ENCODE data around the gene DPH7.

Gene DPH7

GRCh38 chr9:137586854-137587253 lies 8.1 kb upstream of the DPH7 start:
- peaks cover 59 to 62% of the 10 kb centered on the region in 2 experiments for H3K36me3 ChIP-seq (ENCODE audit: control insufficient read depth in 1 of 2, insufficient read depth in 2 of 2, low read length in 2 of 2)
- no peak overlapping the region for H2AK5ac ChIP-seq (ENCODE audit: low read length)
- H3K14ac ChIP-seq (ENCODE audit: low read length), result no peak overlapping the region
- H2BK12ac ChIP-seq (ENCODE audit: low read length), result no peak overlapping the region
- no peak overlapping the region for H3K23ac ChIP-seq (ENCODE audit: low read length)
- H3K9me3 ChIP-seq (ENCODE audit: insufficient read depth, low read depth, low read length), result no peaks in the 10 kb centered on the region
- H3K27ac ChIP-seq (ENCODE audit: low read depth, low read length), result no peak overlapping the region
- no peak overlapping the region for H3K4ac ChIP-seq (ENCODE audit: low read depth, low read length)
- no peak overlapping the region for H2BK120ac ChIP-seq (ENCODE audit: insufficient read depth, low read length, poor library complexity)
- H2AFZ ChIP-seq (ENCODE audit: insufficient read depth, low read length, poor library complexity), result no peak overlapping the region
- H3K18ac ChIP-seq (ENCODE audit: low read length), result no peak overlapping the region
- no peak overlapping the region for H3K4me3 ChIP-seq (ENCODE audit: low read depth, low read length)
- peaks cover 6% of the 10 kb centered on the region for H3K79me1 ChIP-seq (ENCODE audit: low read length)
- no peak overlapping the region for H3K4me2 ChIP-seq (ENCODE audit: low read length)
- no peak overlapping the region for H4K12ac ChIP-seq (ENCODE audit: low read depth, low read length)
- no peak overlapping the region for H3K9ac ChIP-seq (ENCODE audit: low read length)
- no peaks in the 10 kb centered on the region for H3K27me3 ChIP-seq (ENCODE audit: insufficient read depth, low read length)
- peaks cover 4 to 13% of the 10 kb centered on the region in 2 experiments for H3K4me1 ChIP-seq (ENCODE audit: control insufficient read depth in 1 of 2, insufficient read depth in 2 of 2, low read length in 2 of 2)
- DNase-seq, result no peak
- no peak overlapping the region for H4K8ac ChIP-seq (ENCODE audit: low read depth, low read length)
- no peak overlapping the region for H4K91ac ChIP-seq (ENCODE audit: low read depth, low read length)
- no peak overlapping the region for H2BK5ac ChIP-seq (ENCODE audit: low read depth, low read length, poor library complexity)
- peaks cover 9% of the 10 kb centered on the region for H3K79me2 ChIP-seq (ENCODE audit: control insufficient read depth, insufficient read depth, low read length, poor library complexity)
- WGBS (ENCODE audit: extremely low coverage, insufficient coverage, insufficient read length), result no CpG with 5 or more reads among the region's 14 CpGs

DNA sequence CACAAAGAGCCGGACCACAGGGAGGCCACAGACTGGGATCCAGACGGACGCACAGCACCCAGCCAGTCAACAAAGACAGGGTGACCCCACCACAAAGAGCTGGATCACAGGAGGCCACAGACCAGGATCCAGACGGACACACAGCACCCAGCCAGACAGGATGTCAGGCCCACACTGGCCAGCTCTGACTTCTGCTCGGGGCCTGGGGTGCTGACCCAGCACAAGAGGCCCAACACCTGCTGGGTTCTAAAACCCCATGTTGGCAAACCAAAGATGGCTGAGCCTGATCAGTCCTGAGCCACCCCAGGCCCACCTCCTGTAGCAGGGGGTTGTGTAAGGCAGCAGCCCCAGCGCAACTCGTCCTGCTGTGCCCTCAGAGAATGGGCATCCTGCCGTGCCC lies 5.2 kb upstream of the DPH7 start:
- Histone ChIP-seq H3K4ac (ENCODE audit: low read depth, low read length) (no peak overlapping the region), H3K9ac (ENCODE audit: low read length) (no peak overlapping the region), H3K27me3 (ENCODE audit: insufficient read depth, low read length) (no peaks in the 10 kb centered on the region), H3K4me2 (ENCODE audit: low read length) (no peak overlapping the region), H2AFZ (ENCODE audit: insufficient read depth, low read length, poor library complexity) (no peak overlapping the region), H4K8ac (ENCODE audit: low read depth, low read length) (no peak overlapping the region), H2BK120ac (ENCODE audit: insufficient read depth, low read length, poor library complexity) (no peak overlapping the region), H3K79me2 (ENCODE audit: control insufficient read depth, insufficient read depth, low read length, poor library complexity) (no peaks in the 10 kb centered on the region), H3K36me3 (ENCODE audit: control insufficient read depth in 1 of 2, insufficient read depth in 2 of 2, low read length in 2 of 2) (peaks cover 70 to 72% of the 10 kb centered on the region in 2 experiments), H2BK12ac (ENCODE audit: low read length) (no peak overlapping the region), H3K79me1 (ENCODE audit: low read length) (no peaks in the 10 kb centered on the region), H3K14ac (ENCODE audit: low read length) (no peak overlapping the region), H2BK5ac (ENCODE audit: low read depth, low read length, poor library complexity) (no peak overlapping the region), H4K12ac (ENCODE audit: low read depth, low read length) (no peak overlapping the region), H4K91ac (ENCODE audit: low read depth, low read length) (no peak overlapping the region), H3K9me3 (ENCODE audit: insufficient read depth, low read depth, low read length) (no peaks in the 10 kb centered on the region), H2AK5ac (ENCODE audit: low read length) (no peak overlapping the region), H3K4me1 (ENCODE audit: control insufficient read depth in 1 of 2, insufficient read depth in 2 of 2, low read length in 2 of 2) (peaks cover 3 to 4% of the 10 kb centered on the region in 2 experiments), H3K4me3 (ENCODE audit: low read depth, low read length) (no peak overlapping the region), H3K23ac (ENCODE audit: low read length) (no peak overlapping the region), H3K27ac (ENCODE audit: low read depth, low read length) (no peak overlapping the region), H3K18ac (ENCODE audit: low read length) (no peak overlapping the region)
- DNase-seq, result no peak
- no CpG with 5 or more reads among the region's 8 CpGs for WGBS (ENCODE audit: extremely low coverage, insufficient coverage, insufficient read length)

GRCh38 chr9:137583347-137583746 lies 4.6 kb upstream of the DPH7 start:
- Histone ChIP-seq H2BK120ac (ENCODE audit: insufficient read depth, low read length, poor library complexity) (no peak overlapping the region), H3K4me2 (ENCODE audit: low read length) (no peak overlapping the region), H3K9ac (ENCODE audit: low read length) (no peak overlapping the region), H3K79me2 (ENCODE audit: control insufficient read depth, insufficient read depth, low read length, poor library complexity) (peaks cover 3% of the 10 kb centered on the region), H2BK5ac (ENCODE audit: low read depth, low read length, poor library complexity) (no peak overlapping the region), H3K18ac (ENCODE audit: low read length) (no peak overlapping the region), H3K9me3 (ENCODE audit: insufficient read depth, low read depth, low read length) (no peaks in the 10 kb centered on the region), H3K4me3 (ENCODE audit: low read depth, low read length) (no peak overlapping the region), H3K4ac (ENCODE audit: low read depth, low read length) (no peak overlapping the region), H3K23ac (ENCODE audit: low read length) (no peak overlapping the region), H4K91ac (ENCODE audit: low read depth, low read length) (no peak overlapping the region), H3K36me3 (ENCODE audit: control insufficient read depth in 1 of 2, insufficient read depth in 2 of 2, low read length in 2 of 2) (peaks cover 65 to 67% of the 10 kb centered on the region in 2 experiments), H2AK5ac (ENCODE audit: low read length) (no peak overlapping the region), H3K27ac (ENCODE audit: low read depth, low read length) (no peak overlapping the region), H4K12ac (ENCODE audit: low read depth, low read length) (no peak overlapping the region), H2BK12ac (ENCODE audit: low read length) (no peak overlapping the region), H3K79me1 (ENCODE audit: low read length) (peaks cover 3% of the 10 kb centered on the region), H4K8ac (ENCODE audit: low read depth, low read length) (no peak overlapping the region), H3K14ac (ENCODE audit: low read length) (no peak overlapping the region), H3K4me1 (ENCODE audit: control insufficient read depth in 1 of 2, insufficient read depth in 2 of 2, low read length in 2 of 2) (peaks cover 3 to 4% of the 10 kb centered on the region in 2 experiments), H2AFZ (ENCODE audit: insufficient read depth, low read length, poor library complexity) (no peak overlapping the region), H3K27me3 (ENCODE audit: insufficient read depth, low read length) (no peaks in the 10 kb centered on the region)
- no CpG with 5 or more reads among the region's 14 CpGs for WGBS (ENCODE audit: extremely low coverage, insufficient coverage, insufficient read length)
- DNase-seq, result no peak

- WGBS (ENCODE audit: extremely low coverage, insufficient coverage, insufficient read length), result no CpG with 5 or more reads among the region's 20 CpGs
- Histone ChIP-seq H3K79me1 (ENCODE audit: low read length) (peaks cover 4% of the 10 kb centered on the region), H3K27me3 (ENCODE audit: insufficient read depth, low read length) (no peaks in the 10 kb centered on the region), H4K91ac (ENCODE audit: low read depth, low read length) (no peak overlapping the region), H3K4me2 (ENCODE audit: low read length) (no peak overlapping the region), H3K36me3 (ENCODE audit: control insufficient read depth in 1 of 2, insufficient read depth in 2 of 2, low read length in 2 of 2) (peaks cover 55 to 57% of the 10 kb centered on the region in 2 experiments), H4K12ac (ENCODE audit: low read depth, low read length) (no peak overlapping the region), H2BK5ac (ENCODE audit: low read depth, low read length, poor library complexity) (no peak overlapping the region), H3K18ac (ENCODE audit: low read length) (no peak overlapping the region), H2AFZ (ENCODE audit: insufficient read depth, low read length, poor library complexity) (no peak overlapping the region), H2AK5ac (ENCODE audit: low read length) (no peak overlapping the region), H3K9ac (ENCODE audit: low read length) (no peak overlapping the region), H3K4me3 (ENCODE audit: low read depth, low read length) (no peak overlapping the region), H3K79me2 (ENCODE audit: control insufficient read depth, insufficient read depth, low read length, poor library complexity) (peaks cover 6% of the 10 kb centered on the region), H3K27ac (ENCODE audit: low read depth, low read length) (no peak overlapping the region), H3K9me3 (ENCODE audit: insufficient read depth, low read depth, low read length) (no peaks in the 10 kb centered on the region), H3K4me1 (ENCODE audit: control insufficient read depth in 1 of 2, insufficient read depth in 2 of 2, low read length in 2 of 2) (peaks cover 9 to 10% of the 10 kb centered on the region in 2 experiments), H2BK120ac (ENCODE audit: insufficient read depth, low read length, poor library complexity) (no peak overlapping the region), H3K23ac (ENCODE audit: low read length) (no peak overlapping the region), H3K14ac (ENCODE audit: low read length) (no peak overlapping the region), H3K4ac (ENCODE audit: low read depth, low read length) (no peak overlapping the region), H2BK12ac (ENCODE audit: low read length) (no peak overlapping the region), H4K8ac (ENCODE audit: low read depth, low read length) (no peak overlapping the region)
- DNase-seq, result peak in 1 of 2 donors; percentile 8
Measured at GRCh38 chr9:137582286-137582860, 3.6 kb upstream of the DPH7 start.
